Measurements from ENCODE around the gene ATG3. TPM values are rescaled to one million over a fixed set of nuclear protein-coding genes. Genes with fewer than 3 reads are reported as not detected.
A peak's percentile ranks its signal among the peaks of the same experiment; 100 is the strongest.

ATG3 gene
- total RNA-seq, 1 experiment from 2014 or later, result 59.3 TPM

- H3K4me2 ChIP-seq (ENCODE audit: insufficient read depth, insufficient read length, low read length), result peak overlapping the region; percentile 74
These were observed 353 bp downstream of the ATG3 start for GRCh38 chr3:112561484-112561733.

More at GRCh38 chr3:112561484-112561733, 353 bp downstream of the ATG3 start:
- Histone ChIP-seq H4K91ac (ENCODE audit: insufficient read length, low read depth, low read length) (no peak overlapping the region), H3K18ac (ENCODE audit: insufficient read length, low read depth, low read length) (no peak overlapping the region), H3K56ac (ENCODE audit: insufficient read length, low read depth, low read length) (no peak overlapping the region), H3K79me1 (ENCODE audit: insufficient read depth, low read depth, low read length, poor library complexity, severe bottlenecking) (no peaks in the 10 kb centered on the region), H3K9me3 (ENCODE audit: control insufficient read depth, low read depth, low read length) (no peaks in the 10 kb centered on the region), H2BK15ac (ENCODE audit: low read depth, low read length) (no peak overlapping the region), H3K79me2 (ENCODE audit: insufficient read depth, low read length) (peaks cover 4% of the 10 kb centered on the region; the same call in 1 of the 2 replicates), H3K4me1 (ENCODE audit: insufficient read depth, low read length) (no peaks in the 10 kb centered on the region), H4K5ac (ENCODE audit: insufficient read length, low read depth, low read length) (no peak overlapping the region), H4K20me1 (ENCODE audit: control insufficient read depth, insufficient read depth, insufficient read length) (no peaks in the 10 kb centered on the region), H2AK5ac (ENCODE audit: insufficient read length, low read length) (no peak overlapping the region), H2BK5ac (ENCODE audit: insufficient read length, low read length) (no peak overlapping the region), H3K27ac (ENCODE audit: insufficient read length, low read depth, low read length) (no peak overlapping the region), H3K9ac (ENCODE audit: extremely low read depth, insufficient read length, low read length) (peak overlapping the region; percentile 51), H3K23ac (ENCODE audit: insufficient read length, low read depth, low read length) (no peak overlapping the region), H3K23me2 (ENCODE audit: insufficient read length, low read depth, low read length, poor library complexity, severe bottlenecking) (peaks cover 5% of the 10 kb centered on the region), H2BK12ac (ENCODE audit: insufficient read length, low read depth, low read length) (no peak overlapping the region), H2BK120ac (ENCODE audit: low read depth, low read length, poor library complexity, severe bottlenecking) (no peak overlapping the region), H3K27me3 (ENCODE audit: insufficient read depth, low read length) (no peaks in the 10 kb centered on the region), H2BK20ac (ENCODE audit: low read depth, low read length, poor library complexity, severe bottlenecking) (no peak overlapping the region), H3K4ac (ENCODE audit: low read depth, low read length) (no peak overlapping the region), H3T11ph (ENCODE audit: low read length) (no peak overlapping the region), H2AFZ (ENCODE audit: low read length) (no peak overlapping the region), H4K8ac (replicated peaks; ENCODE audit: insufficient read length, low read depth, low read length) (no peak overlapping the region), H3K14ac (ENCODE audit: insufficient read depth, low read length) (no peak overlapping the region)
- TF ChIP-seq, protein P1, sequence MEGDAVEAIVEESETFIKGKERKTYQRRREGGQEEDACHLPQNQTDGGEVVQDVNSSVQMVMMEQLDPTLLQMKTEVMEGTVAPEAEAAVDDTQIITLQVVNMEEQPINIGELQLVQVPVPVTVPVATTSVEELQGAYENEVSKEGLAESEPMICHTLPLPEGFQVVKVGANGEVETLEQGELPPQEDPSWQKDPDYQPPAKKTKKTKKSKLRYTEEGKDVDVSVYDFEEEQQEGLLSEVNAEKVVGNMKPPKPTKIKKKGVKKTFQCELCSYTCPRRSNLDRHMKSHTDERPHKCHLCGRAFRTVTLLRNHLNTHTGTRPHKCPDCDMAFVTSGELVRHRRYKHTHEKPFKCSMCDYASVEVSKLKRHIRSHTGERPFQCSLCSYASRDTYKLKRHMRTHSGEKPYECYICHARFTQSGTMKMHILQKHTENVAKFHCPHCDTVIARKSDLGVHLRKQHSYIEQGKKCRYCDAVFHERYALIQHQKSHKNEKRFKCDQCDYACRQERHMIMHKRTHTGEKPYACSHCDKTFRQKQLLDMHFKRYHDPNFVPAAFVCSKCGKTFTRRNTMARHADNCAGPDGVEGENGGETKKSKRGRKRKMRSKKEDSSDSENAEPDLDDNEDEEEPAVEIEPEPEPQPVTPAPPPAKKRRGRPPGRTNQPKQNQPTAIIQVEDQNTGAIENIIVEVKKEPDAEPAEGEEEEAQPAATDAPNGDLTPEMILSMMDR (conservative IDR thresholded peaks at IDR 0.05), result no peak
- H3K9me3 Mint-ChIP-seq, result peaks cover 0 to 3% of the 10 kb centered on the region in 2 experiments; a peak in 3 of 5 replicates
- no CpG with 5 or more reads among the region's 29 CpGs for WGBS (ENCODE audit: extremely low coverage, insufficient read length, low lambda C conversion rate)
- H3K36me3 Mint-ChIP-seq (ENCODE audit: insufficient read depth in 1 of 3, low read depth in 3 of 3), result peaks cover 12 to 25% (median 25%) of the 10 kb centered on the region in 3 experiments
- H3K27ac Mint-ChIP-seq, result peak overlapping the region; percentile 88 to 96 (median 93); a peak in 6 of 7 replicates
- peak overlapping the region; percentile 90 to 98 for H3K4me3 Mint-ChIP-seq
- H3K4me1 Mint-ChIP-seq, result peaks cover 35 to 44% of the 10 kb centered on the region in 2 experiments
- no peak for DNase-seq
- H3K27me3 Mint-ChIP-seq (ENCODE audit: low read depth), result no peaks in the 10 kb centered on the region

All from H9 (cell line).